Parathyroid adenoma (tissue), 2 donors: ENCODE results near the gene CA11.

Experiments
- H2AFZ ChIP-seq: fragments of 300-600 bp; sonication (generic); one replicate; pipeline ENCODE4 v1.7.0; 2017; ENCODE audit warnings: antibody characterized with exemption, mild to moderate bottlenecking
- H3K27ac ChIP-seq: fragments of 300-600 bp; sonication (generic); one replicate; pipeline ENCODE4 v1.7.0; 2017
- H3K27me3 ChIP-seq: fragments of 300-600 bp; sonication (generic); one replicate; pipeline ENCODE4 v1.7.0; 2017; ENCODE audit warnings: low read length; ENCODE audit not compliant: control insufficient read depth, insufficient read depth
- H3K36me3 ChIP-seq: fragments of 300-600 bp; sonication (generic); one replicate; pipeline ENCODE4 v1.7.0; 2017; ENCODE audit warnings: low read length; ENCODE audit not compliant: control insufficient read depth, insufficient read depth
- H3K4me1 ChIP-seq: fragments of 300-600 bp; sonication (generic); one replicate; pipeline ENCODE4 v1.7.0; 2017; ENCODE audit warnings: control low read depth
- H3K4me2 ChIP-seq: fragments of 300-600 bp; sonication (generic); one replicate; pipeline ENCODE4 v1.7.0; 2017; ENCODE audit warnings: low read length
- H3K4me3 ChIP-seq: fragments of 300-600 bp; sonication (generic); one replicate; pipeline ENCODE4 v1.7.0; 2017; ENCODE audit warnings: low read depth, low read length
- H3K79me2 ChIP-seq: fragments of 300-600 bp; sonication (generic); one replicate; pipeline ENCODE4 v1.7.0; 2017; ENCODE audit warnings: control low read depth
- H3K9ac ChIP-seq: fragments of 300-600 bp; sonication (generic); one replicate; pipeline ENCODE4 v1.7.0; 2017; ENCODE audit warnings: mild to moderate bottlenecking
- H3K9me3 ChIP-seq: fragments of 300-600 bp; sonication (generic); one replicate; pipeline ENCODE4 v1.7.0; 2017; ENCODE audit warnings: low read length; ENCODE audit not compliant: control insufficient read depth
- CTCF ChIP-seq: fragments of 300-600 bp; sonication (generic); IDR thresholded peaks from one replicate; pipeline ENCODE4 v1.7.0; 2017; ENCODE audit warnings: antibody characterized with exemption, mild to moderate bottlenecking
- donor health status: primary hyperparathyroidism.

CA11 gene

GRCh38 chr19:48651683-48652048 is 5.7 kb upstream of the CA11 start:
- H3K9me3 ChIP-seq: no peaks in the 10 kb centered on the region
- no peaks in the 10 kb centered on the region for H3K79me2 ChIP-seq
- no peak overlapping the region for H3K27ac ChIP-seq
- TF ChIP-seq CTCF: no peak
- H3K4me3 ChIP-seq: no peak overlapping the region
- no peaks in the 10 kb centered on the region for H3K27me3 ChIP-seq
- no peak overlapping the region for H3K4me2 ChIP-seq
- peaks cover 3% of the 10 kb centered on the region for H3K4me1 ChIP-seq
- no peak overlapping the region for H2AFZ ChIP-seq
- H3K36me3 ChIP-seq: no peaks in the 10 kb centered on the region
- H3K9ac ChIP-seq: no peak overlapping the region

GRCh38 chr19:48650974-48651682 is 5.1 kb upstream of the CA11 start:
- Histone ChIP-seq H3K4me2 (no peak overlapping the region), H3K9ac (no peak overlapping the region), H3K27ac (no peak overlapping the region), H3K4me3 (no peak overlapping the region), H2AFZ (no peak overlapping the region), H3K27me3 (no peaks in the 10 kb centered on the region), H3K79me2 (no peaks in the 10 kb centered on the region), H3K36me3 (no peaks in the 10 kb centered on the region), H3K4me1 (peaks cover 3% of the 10 kb centered on the region), H3K9me3 (no peaks in the 10 kb centered on the region)
- TF ChIP-seq CTCF: no peak

GRCh38 chr19:48648134-48648533 is 2.1 kb upstream of the CA11 start:
- no peak overlapping the region for H3K27ac ChIP-seq
- peaks cover 7% of the 10 kb centered on the region for H3K4me1 ChIP-seq
- no peaks in the 10 kb centered on the region for H3K27me3 ChIP-seq
- no peak overlapping the region for H2AFZ ChIP-seq
- H3K9me3 ChIP-seq: no peaks in the 10 kb centered on the region
- no peak overlapping the region for H3K4me3 ChIP-seq
- H3K79me2 ChIP-seq: peaks cover 3% of the 10 kb centered on the region
- H3K36me3 ChIP-seq: no peaks in the 10 kb centered on the region
- no peak overlapping the region for H3K4me2 ChIP-seq
- TF ChIP-seq CTCF: no peak
- H3K9ac ChIP-seq: no peak overlapping the region

- Histone ChIP-seq H3K79me2 (peaks cover 3% of the 10 kb centered on the region), H3K9ac (no peak overlapping the region), H3K27ac (peak overlapping the region; percentile 92), H3K27me3 (no peaks in the 10 kb centered on the region), H3K4me3 (peak overlapping the region; percentile 92), H3K4me1 (peaks cover 7% of the 10 kb centered on the region), H3K4me2 (peak overlapping the region; percentile 99), H2AFZ (peak overlapping the region; percentile 98), H3K36me3 (no peaks in the 10 kb centered on the region), H3K9me3 (no peaks in the 10 kb centered on the region)
- no peak for TF ChIP-seq CTCF
Measured at GRCh38 chr19:48646722-48647216, 782 bp upstream of the CA11 start.

GRCh38 chr19:48645620-48646000 is 377 bp downstream of the CA11 start:
- peak overlapping the region; percentile 70 for H3K9ac ChIP-seq
- H3K4me3 ChIP-seq: peak overlapping the region; percentile 92

More at GRCh38 chr19:48645620-48646000, 377 bp downstream of the CA11 start:
- H3K36me3 ChIP-seq: no peaks in the 10 kb centered on the region
- H3K27me3 ChIP-seq: no peaks in the 10 kb centered on the region
- peak overlapping the region; percentile 99 for H3K4me2 ChIP-seq
- peak overlapping the region; percentile 92 for H3K27ac ChIP-seq
- H3K9me3 ChIP-seq: no peaks in the 10 kb centered on the region
- no peak for TF ChIP-seq CTCF
- peak overlapping the region; percentile 98 for H2AFZ ChIP-seq
- H3K79me2 ChIP-seq: peaks cover 3% of the 10 kb centered on the region
- peaks cover 7% of the 10 kb centered on the region for H3K4me1 ChIP-seq
